Endothelial cell of umbilical vein (primary cell): ENCODE data around the gene FRMD4A.

Experiments
- JUN ChIP-seq: IDR thresholded peaks from 2 replicates; pipeline ENCODE4 v1.6.1; 2011; ENCODE audit warnings: borderline replicate concordance, low read depth; ENCODE audit not compliant: insufficient read length, insufficient read depth
- POLR2A ChIP-seq: IDR thresholded peaks from 2 replicates; pipeline ENCODE4 v1.6.1; 2012; ENCODE audit warnings: low read depth, mild to moderate bottlenecking, control low read depth, low read length
- TF ChIP-seq, protein P1 (sequence below), 2 donors: IDR thresholded peaks; 1 replicate in 1 of 2; 2 replicates in 1 of 2; pipeline ENCODE4 v1.5.1; 2011; ENCODE audit warnings: low read length in 2 of 2, mild to moderate bottlenecking in 2 of 2, moderate library complexity in 2 of 2, control low read depth in 1 of 2, inconsistent platforms in 1 of 2, low read depth in 1 of 2; ENCODE audit not compliant: insufficient read depth in 1 of 2; ENCODE audit errors: extremely low read depth in 1 of 2

DNA sequence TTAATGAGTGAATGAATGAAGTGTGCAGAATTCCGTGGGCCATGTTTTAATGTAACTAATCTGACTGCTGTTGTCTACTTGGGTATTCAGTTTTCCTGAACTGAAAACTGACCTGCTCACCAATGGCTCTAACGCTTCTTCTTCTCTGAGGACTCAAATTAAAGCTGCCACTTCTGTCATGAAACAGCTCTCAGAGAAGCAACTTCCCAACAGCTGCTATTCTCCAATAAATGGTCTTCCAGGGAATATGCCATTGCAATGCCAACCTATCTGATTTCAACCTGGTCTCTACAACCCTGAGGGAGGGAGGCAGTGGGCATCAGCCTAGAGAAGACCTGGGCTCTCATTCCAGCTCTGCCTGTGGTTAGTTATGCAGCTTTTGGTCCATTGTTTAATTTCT, 69.4 kb downstream of the FRMD4A start:
- TF ChIP-seq, protein P1, sequence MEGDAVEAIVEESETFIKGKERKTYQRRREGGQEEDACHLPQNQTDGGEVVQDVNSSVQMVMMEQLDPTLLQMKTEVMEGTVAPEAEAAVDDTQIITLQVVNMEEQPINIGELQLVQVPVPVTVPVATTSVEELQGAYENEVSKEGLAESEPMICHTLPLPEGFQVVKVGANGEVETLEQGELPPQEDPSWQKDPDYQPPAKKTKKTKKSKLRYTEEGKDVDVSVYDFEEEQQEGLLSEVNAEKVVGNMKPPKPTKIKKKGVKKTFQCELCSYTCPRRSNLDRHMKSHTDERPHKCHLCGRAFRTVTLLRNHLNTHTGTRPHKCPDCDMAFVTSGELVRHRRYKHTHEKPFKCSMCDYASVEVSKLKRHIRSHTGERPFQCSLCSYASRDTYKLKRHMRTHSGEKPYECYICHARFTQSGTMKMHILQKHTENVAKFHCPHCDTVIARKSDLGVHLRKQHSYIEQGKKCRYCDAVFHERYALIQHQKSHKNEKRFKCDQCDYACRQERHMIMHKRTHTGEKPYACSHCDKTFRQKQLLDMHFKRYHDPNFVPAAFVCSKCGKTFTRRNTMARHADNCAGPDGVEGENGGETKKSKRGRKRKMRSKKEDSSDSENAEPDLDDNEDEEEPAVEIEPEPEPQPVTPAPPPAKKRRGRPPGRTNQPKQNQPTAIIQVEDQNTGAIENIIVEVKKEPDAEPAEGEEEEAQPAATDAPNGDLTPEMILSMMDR (IDR thresholded peaks at IDR 0.05; ENCODE audit: extremely low read depth in 1 of 2, insufficient read depth in 1 of 2, low read depth in 1 of 2, low read length in 2 of 2), result no peak
- no peak for TF ChIP-seq POLR2A
- no peak for TF ChIP-seq JUN
